HFF-Myc (cell line): ENCODE results near the gene FAF2.

Source experiments
- DNase-seq: peaks from one replicate; pipeline ENCODE4 v3.0.0-alpha.2; 2011; ENCODE audit warnings: low read depth; ENCODE audit errors: extremely low read depth
- H3K4me3 ChIP-seq: replicated peaks from 2 replicates; pipeline ENCODE4 v1.5.1; 2011; ENCODE audit warnings: low read depth, mild to moderate bottlenecking, control low read depth, low read length
- CTCF ChIP-seq: IDR thresholded peaks from 2 replicates; pipeline ENCODE4 v1.5.1; 2012; ENCODE audit warnings: mild to moderate bottlenecking, low read depth, low read length, control low read depth; ENCODE audit errors: missing control alignments

The FAF2 gene

DNA sequence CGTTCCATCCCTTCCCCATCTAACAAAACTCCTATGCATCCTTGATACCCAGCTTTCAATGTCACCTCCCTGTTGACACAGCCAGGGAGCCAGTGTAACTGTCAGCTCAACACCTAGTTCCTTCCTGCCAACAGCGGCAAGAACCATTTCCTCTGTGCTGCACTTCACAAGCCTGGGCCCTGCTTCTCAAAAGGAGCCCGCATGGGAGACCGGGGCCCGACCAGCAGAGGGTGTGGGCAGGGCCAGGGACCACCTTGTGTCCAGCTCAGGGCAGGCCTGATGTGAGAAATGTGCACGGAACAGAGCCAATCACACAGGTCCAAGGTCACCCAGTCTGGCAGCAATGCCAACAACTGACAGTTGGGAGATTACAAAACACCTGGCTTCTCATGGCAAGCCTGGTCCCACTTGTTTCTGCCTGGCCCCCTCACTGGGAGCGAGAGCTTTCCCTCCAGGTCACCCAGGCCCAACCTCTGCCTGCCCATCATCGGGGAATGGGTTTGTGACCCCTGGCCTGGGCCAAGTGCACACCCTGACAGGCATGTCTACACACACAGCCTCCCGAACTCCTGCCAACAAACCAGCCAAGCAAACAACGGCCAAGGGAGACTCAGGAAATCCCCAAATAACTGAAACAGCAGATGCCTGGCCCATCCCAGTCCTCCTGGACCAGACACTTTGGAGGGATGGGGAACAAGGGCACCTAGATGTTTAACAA lies 85.9 kb downstream of the FAF2 start:
- DNase-seq, result no peak
- peak overlapping the region; percentile 95 for H3K4me3 ChIP-seq
- no peak for TF ChIP-seq CTCF

DNA sequence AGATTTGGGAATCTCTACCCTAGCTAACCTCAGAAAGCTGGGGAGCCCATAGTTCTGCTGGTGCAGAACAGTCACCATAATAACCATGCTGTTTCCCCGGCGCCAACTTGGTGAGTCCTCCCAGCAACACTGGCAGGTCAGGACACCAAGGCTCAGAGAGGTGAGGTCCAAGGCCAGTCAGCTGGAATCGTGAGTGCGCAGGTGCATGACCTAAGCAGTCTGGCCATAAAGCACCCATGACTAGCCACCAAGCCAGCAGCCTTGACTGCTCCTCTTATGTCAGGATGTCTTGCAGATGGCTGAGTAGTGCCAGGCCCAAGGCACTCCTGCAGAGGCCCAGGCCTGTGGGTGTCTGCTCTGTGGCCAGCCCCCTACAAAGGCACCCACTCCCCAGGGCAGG lies 86.5 kb downstream of the FAF2 start:
- no peak for TF ChIP-seq CTCF
- no peak for DNase-seq
- peak overlapping the region; percentile 95 for H3K4me3 ChIP-seq

DNA sequence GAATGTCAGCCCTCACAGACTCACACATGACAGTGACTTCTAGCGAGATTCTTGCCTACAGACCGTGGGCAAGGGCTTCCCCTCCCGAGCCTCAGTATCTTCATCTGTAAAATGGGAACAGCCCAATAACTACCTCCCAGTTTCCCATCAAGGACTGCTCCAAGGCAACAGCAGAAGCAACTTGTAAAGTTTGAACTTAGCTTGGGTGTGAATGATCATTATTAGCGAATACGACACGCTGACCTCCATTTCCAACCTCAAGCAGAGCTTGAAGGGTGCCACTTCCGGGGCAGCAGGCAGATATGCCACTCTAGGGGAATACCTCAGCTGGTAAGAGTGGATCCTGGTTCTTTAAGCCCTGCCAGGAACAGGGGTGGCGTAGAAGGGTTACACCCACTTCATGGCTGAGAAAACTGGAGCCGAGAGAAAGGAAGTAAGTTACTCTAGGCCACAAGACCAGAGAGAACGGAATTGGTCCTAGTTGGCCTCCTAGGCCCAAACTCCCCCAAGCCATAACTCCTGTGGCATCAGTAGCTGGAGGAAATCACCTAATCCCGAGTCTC lies 87.0 kb downstream of the FAF2 start:
- no peak for DNase-seq
- peak overlapping the region; percentile 95 for H3K4me3 ChIP-seq
- TF ChIP-seq CTCF, result no peak

- no peak for DNase-seq
- peak overlapping the region; percentile 95 for H3K4me3 ChIP-seq
- TF ChIP-seq CTCF, result no peak
Measured at GRCh38 chr5:176535664-176536131, 87.5 kb downstream of the FAF2 start.

- DNase-seq, result no peak
Measured at GRCh38 chr5:176536132-176536901, 88.1 kb downstream of the FAF2 start.

More at GRCh38 chr5:176536132-176536901, 88.1 kb downstream of the FAF2 start:
- peak overlapping the region; percentile 95 for H3K4me3 ChIP-seq
- TF ChIP-seq CTCF, result no peak
